ENCODE measurements around the gene SFMBT1. TPM values are rescaled to one million over a fixed set of nuclear protein-coding genes. Genes with fewer than 3 reads are reported as not detected.

SFMBT1 gene
- total RNA-seq, 1 donor from 2014 or later: 9.1 TPM

DNA sequence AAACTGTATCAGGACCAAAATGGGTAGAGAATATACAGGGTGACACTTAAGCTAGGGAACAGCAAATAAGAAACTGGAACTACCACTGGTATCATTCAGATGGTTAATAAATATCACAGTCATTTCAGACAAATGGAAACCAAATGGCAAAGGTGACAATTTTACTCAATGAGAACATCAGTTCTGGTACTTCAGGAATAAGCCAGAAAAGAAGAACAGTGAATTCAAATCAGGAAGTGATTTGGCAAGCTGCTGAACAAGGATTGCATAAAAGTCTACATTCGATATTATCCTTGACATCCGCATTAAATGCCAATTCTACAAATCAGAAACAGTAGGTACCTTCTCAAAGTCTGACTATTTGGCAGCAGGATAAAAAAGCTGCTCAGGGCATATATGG, 125.0 kb downstream of the SFMBT1 start:
- intact Hi-C loops (cut with DNase I): no loop called here
- TF ChIP-seq POLR2A (IDR thresholded peaks at IDR 0.05) (no peak), POLR2AphosphoS5 (IDR thresholded peaks at IDR 0.05; ENCODE audit: insufficient read depth in 1 of 2, low read depth in 1 of 2) (no peak)
- TF ChIP-seq, protein P1, sequence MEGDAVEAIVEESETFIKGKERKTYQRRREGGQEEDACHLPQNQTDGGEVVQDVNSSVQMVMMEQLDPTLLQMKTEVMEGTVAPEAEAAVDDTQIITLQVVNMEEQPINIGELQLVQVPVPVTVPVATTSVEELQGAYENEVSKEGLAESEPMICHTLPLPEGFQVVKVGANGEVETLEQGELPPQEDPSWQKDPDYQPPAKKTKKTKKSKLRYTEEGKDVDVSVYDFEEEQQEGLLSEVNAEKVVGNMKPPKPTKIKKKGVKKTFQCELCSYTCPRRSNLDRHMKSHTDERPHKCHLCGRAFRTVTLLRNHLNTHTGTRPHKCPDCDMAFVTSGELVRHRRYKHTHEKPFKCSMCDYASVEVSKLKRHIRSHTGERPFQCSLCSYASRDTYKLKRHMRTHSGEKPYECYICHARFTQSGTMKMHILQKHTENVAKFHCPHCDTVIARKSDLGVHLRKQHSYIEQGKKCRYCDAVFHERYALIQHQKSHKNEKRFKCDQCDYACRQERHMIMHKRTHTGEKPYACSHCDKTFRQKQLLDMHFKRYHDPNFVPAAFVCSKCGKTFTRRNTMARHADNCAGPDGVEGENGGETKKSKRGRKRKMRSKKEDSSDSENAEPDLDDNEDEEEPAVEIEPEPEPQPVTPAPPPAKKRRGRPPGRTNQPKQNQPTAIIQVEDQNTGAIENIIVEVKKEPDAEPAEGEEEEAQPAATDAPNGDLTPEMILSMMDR (IDR thresholded peaks at IDR 0.05): no peak

DNA sequence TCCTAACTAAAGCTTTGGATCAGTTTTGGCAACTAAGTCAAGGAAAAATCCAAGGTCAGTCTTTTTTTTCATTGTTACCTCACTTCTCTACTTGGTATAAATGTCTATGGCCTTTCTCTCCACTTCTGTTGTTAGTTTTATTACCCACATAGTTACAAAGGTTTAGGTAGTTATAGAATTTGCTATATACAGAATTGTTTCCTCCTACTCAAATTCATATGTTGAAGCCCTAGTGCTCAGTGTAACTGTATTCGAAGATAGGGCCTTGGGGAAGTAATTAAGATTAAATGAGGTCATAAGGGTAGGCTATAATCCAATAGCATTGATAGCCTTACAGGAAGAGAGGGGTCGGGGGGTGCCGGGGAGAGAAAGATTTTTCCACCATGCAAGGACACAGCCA, 128.8 kb downstream of the SFMBT1 start:
- Histone ChIP-seq H3K4me3 (no peak overlapping the region), H3K36me3 (peaks cover 0 to 5% of the 10 kb centered on the region in 2 donors)
- intact Hi-C loops (cut with DNase I): no loop called here

More for the DNA sequence above, 125.0 kb downstream of the SFMBT1 start:
- Histone ChIP-seq H3K36me3 (peaks cover 0 to 5% of the 10 kb centered on the region in 2 donors), H3K27me3 (no peaks in the 10 kb centered on the region), H3K4me3 (no peak overlapping the region), H3K9me3 (no peaks in the 10 kb centered on the region), H3K27ac (no peak overlapping the region), H3K4me1 (no peaks in the 10 kb centered on the region)
- DNase-seq (ENCODE audit: extremely low spot score in 2 of 2): no peak

DNA sequence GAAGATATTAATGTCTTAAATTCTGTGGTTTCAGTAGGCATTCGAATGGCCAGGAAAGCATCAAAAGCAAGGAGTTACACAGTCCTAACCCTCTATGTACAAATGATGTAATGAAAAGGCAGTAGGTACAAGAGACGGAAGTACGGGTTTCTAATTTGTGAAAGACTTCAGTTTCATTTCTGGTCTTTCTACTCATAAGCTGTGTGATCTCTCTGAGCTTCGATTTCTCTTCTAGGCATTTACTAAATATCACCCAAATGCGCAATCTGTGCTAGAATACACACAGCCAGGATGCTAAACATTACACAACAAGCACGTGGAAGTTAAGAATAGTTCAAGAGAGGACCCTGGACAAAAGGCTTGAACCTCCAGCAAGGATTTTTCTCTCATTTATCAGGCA, 130.6 kb downstream of the SFMBT1 start:
- no peak overlapping the region for H3K4me3 ChIP-seq
- TF ChIP-seq POLR2AphosphoS5 (IDR thresholded peaks at IDR 0.05; ENCODE audit: insufficient read depth in 1 of 2, low read depth in 1 of 2): no peak
- TF ChIP-seq, protein P1 (IDR thresholded peaks at IDR 0.05): no peak
- TF ChIP-seq POLR2A (IDR thresholded peaks at IDR 0.05): no peak
- no peaks in the 10 kb centered on the region for H3K4me1 ChIP-seq
- no peaks in the 10 kb centered on the region for H3K27me3 ChIP-seq
- no peaks in the 10 kb centered on the region for H3K9me3 ChIP-seq
- no peaks in the 10 kb centered on the region for H3K36me3 ChIP-seq
- intact Hi-C loops (cut with DNase I): no loop called here
- no peak overlapping the region for H3K27ac ChIP-seq
- no peak for DNase-seq (ENCODE audit: extremely low spot score in 2 of 2)

More for the DNA sequence above, 128.8 kb downstream of the SFMBT1 start:
- no peak for DNase-seq (ENCODE audit: extremely low spot score in 2 of 2)
- TF ChIP-seq POLR2AphosphoS5 (IDR thresholded peaks at IDR 0.05; ENCODE audit: insufficient read depth in 1 of 2, low read depth in 1 of 2): no peak
- TF ChIP-seq POLR2A (IDR thresholded peaks at IDR 0.05): no peak
- TF ChIP-seq, protein P1 (IDR thresholded peaks at IDR 0.05): no peak
- H3K27ac ChIP-seq: no peak overlapping the region
- H3K4me1 ChIP-seq: no peaks in the 10 kb centered on the region
- H3K27me3 ChIP-seq: no peaks in the 10 kb centered on the region
- H3K9me3 ChIP-seq: no peaks in the 10 kb centered on the region

- intact Hi-C loops (cut with DNase I): no loop called here
- no peaks in the 10 kb centered on the region for H3K9me3 ChIP-seq
- no peak overlapping the region for H3K27ac ChIP-seq
- no peaks in the 10 kb centered on the region for H3K4me1 ChIP-seq
- no peaks in the 10 kb centered on the region for H3K27me3 ChIP-seq
- TF ChIP-seq POLR2A (IDR thresholded peaks at IDR 0.05): no peak
- TF ChIP-seq POLR2AphosphoS5 (IDR thresholded peaks at IDR 0.05; ENCODE audit: insufficient read depth in 1 of 2, low read depth in 1 of 2): no peak
- TF ChIP-seq, protein P1 (IDR thresholded peaks at IDR 0.05): no peak
- no peak for DNase-seq (ENCODE audit: extremely low spot score in 2 of 2)
- H3K36me3 ChIP-seq: no peaks in the 10 kb centered on the region
- H3K4me3 ChIP-seq: no peak overlapping the region
Observed at GRCh38 chr3:52912885-52913731, 132.8 kb downstream of the SFMBT1 start.

DNA sequence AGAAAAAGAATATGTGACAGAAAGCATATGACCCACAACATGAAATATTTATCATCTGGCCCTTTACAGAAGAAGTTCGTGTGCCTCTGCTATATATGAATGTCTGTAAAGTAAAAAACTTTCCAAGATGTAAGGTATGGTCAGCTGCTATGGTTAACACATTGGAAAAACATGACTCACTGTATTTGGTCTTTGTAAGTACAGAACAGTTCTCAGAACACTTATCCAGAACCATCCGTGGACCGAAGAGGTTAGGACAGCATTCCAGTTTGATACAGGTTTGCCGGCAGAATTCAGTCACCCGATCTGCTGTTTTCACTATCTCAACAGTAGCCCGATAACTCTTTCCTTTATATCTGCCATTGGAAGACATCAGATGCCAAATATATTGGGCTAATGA, 135.1 kb downstream of the SFMBT1 start:
- no peaks in the 10 kb centered on the region for H3K27me3 ChIP-seq
- TF ChIP-seq, protein P1 (IDR thresholded peaks at IDR 0.05): no peak
- TF ChIP-seq POLR2A (IDR thresholded peaks at IDR 0.05) (no peak), POLR2AphosphoS5 (IDR thresholded peaks at IDR 0.05; ENCODE audit: insufficient read depth in 1 of 2, low read depth in 1 of 2) (no peak)
- H3K27ac ChIP-seq: no peak overlapping the region
- H3K4me1 ChIP-seq: no peaks in the 10 kb centered on the region
- no peak for DNase-seq (ENCODE audit: extremely low spot score in 2 of 2)
- intact Hi-C loops (cut with DNase I): no loop called here
- no peaks in the 10 kb centered on the region for H3K9me3 ChIP-seq
- H3K4me3 ChIP-seq: no peak overlapping the region
- H3K36me3 ChIP-seq: peaks cover 0 to 13% of the 10 kb centered on the region in 2 donors
